Cardiac muscle cell (in vitro differentiated cells and primary cell): Measurements from ENCODE around the gene CORIN. TPM values are rescaled to one million over a fixed set of nuclear protein-coding genes. Genes with fewer than 3 reads are reported as not detected.

ENCODE experiments used
- DNase-seq, 2 donors: peaks; one replicate each; pipeline versions ENCODE4 v3.0.0 to v3.0.0-alpha.2; 2010 to 2017; ENCODE audit warnings: low read depth in 1 of 2, low spot score in 1 of 2
- H3K27ac ChIP-seq: fragments of 200-600 bp; sonication (generic); 2 replicates; pipeline ENCODE4 v1.5.1; 2016
- H3K27me3 ChIP-seq: fragments of 200-600 bp; sonication (generic); 2 replicates; pipeline ENCODE4 v1.6.0; 2016; ENCODE audit warnings: control low read depth
- H3K36me3 ChIP-seq: fragments of 200-600 bp; sonication (generic); 2 replicates; pipeline ENCODE4 v1.5.1; 2016; ENCODE audit warnings: control low read depth
- H3K4me1 ChIP-seq: fragments of 200-600 bp; sonication (generic); 2 replicates; pipeline ENCODE4 v1.8.1; 2017; ENCODE audit warnings: low read depth, mild to moderate bottlenecking, mixed run types
- H3K4me3 ChIP-seq: fragments of 200-600 bp; sonication (generic); 2 replicates; pipeline ENCODE4 v1.5.1; 2016; ENCODE audit warnings: mild to moderate bottlenecking
- H3K9me3 ChIP-seq: fragments of 200-600 bp; sonication (generic); 2 replicates; pipeline ENCODE4 v1.5.1; 2017; ENCODE audit warnings: low read depth, mild to moderate bottlenecking, control low read depth
- CTCF ChIP-seq: IDR thresholded peaks from 2 replicates; pipeline ENCODE4 v1.5.1; 2012; ENCODE audit warnings: low read depth, mild to moderate bottlenecking, low read length
- polyA plus RNA-seq: library from polyadenylated mRNA; unstranded; fragments of >200 nt; fragmentation: Nextera tagmentation; extraction: Ambion mirVana; gene quantifications from 2 replicates; pipeline ENCODE4 v1.2.1, GENCODE V29; 2016
- total RNA-seq: library from RNA; depleted of rRNA; stranded (reverse); fragments of >200 nt; gene quantifications from 2 replicates; pipeline ENCODE4 v1.2.3, GENCODE V29; 2016

Gene CORIN
- total and polyA plus RNA-seq, 2 experiments from 2014 or later, result 110 to 169 TPM

DNA sequence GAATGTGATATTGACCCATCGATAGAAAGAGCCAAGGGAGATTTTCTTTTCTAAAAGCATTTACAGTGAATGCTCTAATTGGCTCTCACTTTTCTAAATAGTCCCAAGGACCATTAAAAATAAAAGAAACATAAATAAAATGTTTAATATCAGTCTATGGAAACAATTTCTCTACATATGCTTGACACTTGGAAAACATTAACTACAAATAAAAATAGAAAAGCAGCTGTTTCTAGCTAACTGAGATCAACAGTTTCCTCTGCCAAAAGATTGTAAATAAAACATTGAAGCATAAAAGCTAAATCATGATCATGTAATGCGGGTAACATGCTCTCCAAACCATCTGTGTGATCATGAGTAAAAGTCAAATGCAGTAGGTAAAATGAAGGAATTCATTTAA lies 49.7 kb downstream of the CORIN start:
- Histone ChIP-seq H3K27me3 (no peaks in the 10 kb centered on the region), H3K9me3 (no peaks in the 10 kb centered on the region), H3K36me3 (no peaks in the 10 kb centered on the region), H3K4me3 (no peak overlapping the region), H3K4me1 (peaks cover 30% of the 10 kb centered on the region), H3K27ac (peak overlapping the region; percentile 4)
- TF ChIP-seq CTCF, result no peak
- DNase-seq, result no peak

DNA sequence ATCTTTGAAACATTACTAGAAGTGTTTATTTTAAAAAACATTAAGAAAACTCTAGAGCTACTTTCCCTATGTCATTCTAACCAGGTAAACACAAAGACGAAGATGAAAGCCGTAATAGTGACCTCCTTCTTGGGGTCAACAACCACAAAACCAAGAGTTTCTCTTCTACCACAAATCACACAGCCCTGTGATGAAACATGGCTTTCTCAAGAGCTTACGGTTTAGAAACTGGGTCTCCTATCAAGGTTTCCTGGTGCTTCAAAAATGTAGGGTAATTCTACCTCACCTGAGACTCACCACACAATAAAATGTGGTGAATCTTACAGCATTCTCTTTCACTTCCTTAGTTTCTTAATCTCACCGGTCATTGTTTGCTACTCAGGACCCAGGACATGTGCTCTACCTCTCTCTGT lies 50.9 kb downstream of the CORIN start:
- Histone ChIP-seq H3K4me1 (peaks cover 36% of the 10 kb centered on the region), H3K9me3 (no peaks in the 10 kb centered on the region), H3K36me3 (no peaks in the 10 kb centered on the region), H3K27me3 (no peaks in the 10 kb centered on the region), H3K27ac (peak overlapping the region; percentile 92), H3K4me3 (no peak overlapping the region)
- no peak for TF ChIP-seq CTCF
- DNase-seq, result no peak

GRCh38 chr4:47785153-47785552 lies 52.7 kb downstream of the CORIN start:
- TF ChIP-seq CTCF, result no peak
- Histone ChIP-seq H3K36me3 (no peaks in the 10 kb centered on the region), H3K4me1 (peaks cover 36% of the 10 kb centered on the region), H3K9me3 (no peaks in the 10 kb centered on the region), H3K4me3 (no peak overlapping the region), H3K27me3 (no peaks in the 10 kb centered on the region), H3K27ac (peak overlapping the region; percentile 92)
- DNase-seq, result peak in 1 of 2 donors; percentile 59

DNA sequence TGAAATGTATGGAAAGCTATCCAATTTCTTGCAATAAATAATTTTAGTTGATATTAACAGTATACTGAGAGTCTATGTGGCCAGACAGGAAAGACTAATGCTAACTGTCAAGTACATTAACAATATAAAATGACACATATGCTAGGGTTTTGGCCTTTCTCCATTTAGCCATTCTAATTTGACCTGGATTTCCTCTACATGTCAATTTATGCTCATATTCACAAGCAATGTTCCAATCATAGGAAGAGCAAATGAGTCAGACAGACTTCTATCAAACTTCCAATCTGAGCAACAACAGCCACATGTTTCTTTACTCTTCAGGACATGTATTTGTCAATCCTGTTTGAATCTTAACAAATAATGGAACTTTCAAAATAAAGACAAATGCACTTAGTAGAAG lies 53.6 kb downstream of the CORIN start:
- Histone ChIP-seq H3K27me3 (no peaks in the 10 kb centered on the region), H3K27ac (peak overlapping the region; percentile 92), H3K36me3 (no peaks in the 10 kb centered on the region), H3K4me3 (no peak overlapping the region), H3K9me3 (no peaks in the 10 kb centered on the region), H3K4me1 (peaks cover 36% of the 10 kb centered on the region)
- TF ChIP-seq CTCF, result no peak
- DNase-seq, result no peak

DNA sequence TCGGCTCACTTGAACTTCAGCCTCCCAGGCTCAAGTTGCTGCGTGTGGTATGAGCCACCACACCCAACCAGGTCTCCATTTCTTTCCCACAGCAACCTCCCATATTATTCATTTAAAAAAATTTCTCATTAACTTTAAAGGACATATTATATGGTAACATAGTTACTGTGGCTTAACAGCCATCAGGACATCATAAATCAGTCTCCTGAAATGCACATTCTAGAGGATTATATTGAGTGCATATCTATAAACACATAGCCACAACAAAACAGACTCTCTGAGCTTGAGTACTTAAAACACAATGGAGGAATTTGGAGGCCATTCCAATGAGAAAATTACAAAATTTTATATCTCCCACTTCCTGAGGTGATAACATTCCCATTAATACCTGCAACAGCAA lies 61.5 kb downstream of the CORIN start:
- Histone ChIP-seq H3K27me3 (no peaks in the 10 kb centered on the region), H3K4me1 (peaks cover 7% of the 10 kb centered on the region), H3K4me3 (no peak overlapping the region), H3K9me3 (no peaks in the 10 kb centered on the region), H3K27ac (no peak overlapping the region), H3K36me3 (peaks cover 6% of the 10 kb centered on the region)
- no peak for TF ChIP-seq CTCF
- no peak for DNase-seq

DNA sequence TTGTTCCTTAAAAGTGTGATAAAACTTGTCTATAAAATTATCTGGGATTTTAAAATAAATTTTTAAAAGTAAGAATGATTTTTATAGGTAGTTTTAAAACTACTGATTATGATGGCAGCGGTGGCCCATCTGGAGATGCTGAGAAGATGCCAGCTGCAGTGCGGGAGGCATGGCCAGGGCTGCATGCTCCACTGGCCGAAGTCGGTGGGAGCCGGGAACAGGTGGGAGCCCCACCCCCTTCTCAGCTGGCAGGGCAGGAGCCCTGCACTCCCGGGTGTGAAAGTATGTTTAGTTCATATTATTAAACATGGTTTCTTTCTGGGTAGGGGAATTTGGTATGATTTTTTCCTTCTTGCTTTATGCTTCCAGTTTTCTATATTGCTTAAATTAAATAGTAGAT lies 63.8 kb downstream of the CORIN start:
- no peak for TF ChIP-seq CTCF
- H3K4me1 ChIP-seq, result peaks cover 8% of the 10 kb centered on the region
- H3K27me3 ChIP-seq, result no peaks in the 10 kb centered on the region
- peaks cover 6% of the 10 kb centered on the region for H3K36me3 ChIP-seq
- no peak overlapping the region for H3K4me3 ChIP-seq
- no peak for DNase-seq
- H3K9me3 ChIP-seq, result no peaks in the 10 kb centered on the region
- no peak overlapping the region for H3K27ac ChIP-seq
